Calu3 (cell line): ENCODE measurements around the gene RAB40C. TPM values are rescaled to one million over a fixed set of nuclear protein-coding genes. Genes with fewer than 3 reads are reported as not detected.

Source experiments
- BruUV-seq: library from RNA; stranded (reverse); fragments of 400-500 nt; replicated peaks from 2 replicates; lab custom pipeline; 2021; lab: Mats Ljungman, UMichigan
- CTCF ChIA-PET: fragments of 300-600 bp; sonication (Branson Sonifier 250); formaldehyde crosslinking; loops from one replicate; lab custom pipeline; 2022; ENCODE audit warnings: antibody characterized with exemption; lab: Charles Lee
- DNase-seq: peaks from one replicate; pipeline ENCODE4 v3.0.0; 2022
- H3K27ac Mint-ChIP-seq: one replicate; pipeline ENCODE4 v1.8.0; 2022; ENCODE audit warnings: mixed read lengths; ENCODE audit not compliant: unreplicated experiment
- H3K27me3 Mint-ChIP-seq: one replicate; pipeline ENCODE4 v1.8.0; 2022; ENCODE audit warnings: mixed read lengths; ENCODE audit not compliant: unreplicated experiment
- H3K36me3 Mint-ChIP-seq: one replicate; pipeline ENCODE4 v1.8.0; 2022; ENCODE audit warnings: mild to moderate bottlenecking, moderate library complexity, mixed read lengths; ENCODE audit not compliant: insufficient read depth, unreplicated experiment
- H3K4me1 Mint-ChIP-seq: one replicate; pipeline ENCODE4 v1.8.0; 2022; ENCODE audit warnings: mild to moderate bottlenecking, low read depth, mixed read lengths; ENCODE audit not compliant: unreplicated experiment
- H3K4me3 Mint-ChIP-seq: one replicate; pipeline ENCODE4 v1.8.0; 2022; ENCODE audit warnings: mild to moderate bottlenecking, low read depth, moderate library complexity, mixed read lengths; ENCODE audit not compliant: unreplicated experiment
- H3K9me3 Mint-ChIP-seq: one replicate; pipeline ENCODE4 v1.8.0; 2022; ENCODE audit warnings: low read depth, mixed read lengths; ENCODE audit not compliant: unreplicated experiment
- intact Hi-C: fragments of 100-400 bp; cut with micrococcal nuclease; formaldehyde crosslinking; loops from one replicate; pipeline ENCODE4 v1.10.0; 2022; ENCODE audit not compliant: unreplicated experiment
- total RNA-seq: library from RNA; stranded (reverse); gene quantifications from 2 replicates; pipeline ENCODE4 v1.2.3, GENCODE V29; 2022
- TF ChIP-seq, protein P1 (sequence below): fragments of 200-600 bp; IDR thresholded peaks from one replicate; pipeline ENCODE4 v1.8.0; 2022; ENCODE audit warnings: antibody characterized with exemption; ENCODE audit not compliant: unreplicated experiment

Gene RAB40C
- total RNA-seq, 1 experiment from 2014 or later, result 35.6 TPM

DNA sequence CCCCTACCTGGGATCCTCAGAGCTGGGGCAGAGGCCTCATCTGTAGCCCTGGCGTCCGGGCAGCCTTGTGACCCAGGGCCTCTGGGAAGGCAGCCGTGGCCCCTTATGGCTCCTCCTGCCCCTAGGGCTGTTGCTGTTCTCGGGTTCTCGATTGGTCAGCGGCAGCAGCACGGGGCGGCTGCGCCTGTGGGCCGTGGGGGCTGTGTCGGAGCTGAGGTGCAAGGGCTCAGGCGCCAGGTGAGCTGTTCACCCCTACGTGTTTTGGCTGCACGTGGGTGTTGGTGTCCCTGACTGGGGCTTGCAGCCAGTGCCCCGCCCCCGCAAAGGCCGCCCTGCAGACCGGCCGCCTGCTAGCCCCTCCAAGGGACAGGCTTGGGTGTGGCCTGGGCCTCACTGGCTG, 72.2 kb downstream of the RAB40C start:
- no TSS peak for BruUV-seq
- Mint-ChIP-seq H3K27me3 (no peaks in the 10 kb centered on the region), H3K9me3 (no peaks in the 10 kb centered on the region), H3K4me3 (no peak overlapping the region), H3K27ac (no peak overlapping the region), H3K36me3 (peaks cover 28% of the 10 kb centered on the region), H3K4me1 (no peaks in the 10 kb centered on the region)
- intact Hi-C loops, result no loop called here
- TF ChIP-seq, protein P1, sequence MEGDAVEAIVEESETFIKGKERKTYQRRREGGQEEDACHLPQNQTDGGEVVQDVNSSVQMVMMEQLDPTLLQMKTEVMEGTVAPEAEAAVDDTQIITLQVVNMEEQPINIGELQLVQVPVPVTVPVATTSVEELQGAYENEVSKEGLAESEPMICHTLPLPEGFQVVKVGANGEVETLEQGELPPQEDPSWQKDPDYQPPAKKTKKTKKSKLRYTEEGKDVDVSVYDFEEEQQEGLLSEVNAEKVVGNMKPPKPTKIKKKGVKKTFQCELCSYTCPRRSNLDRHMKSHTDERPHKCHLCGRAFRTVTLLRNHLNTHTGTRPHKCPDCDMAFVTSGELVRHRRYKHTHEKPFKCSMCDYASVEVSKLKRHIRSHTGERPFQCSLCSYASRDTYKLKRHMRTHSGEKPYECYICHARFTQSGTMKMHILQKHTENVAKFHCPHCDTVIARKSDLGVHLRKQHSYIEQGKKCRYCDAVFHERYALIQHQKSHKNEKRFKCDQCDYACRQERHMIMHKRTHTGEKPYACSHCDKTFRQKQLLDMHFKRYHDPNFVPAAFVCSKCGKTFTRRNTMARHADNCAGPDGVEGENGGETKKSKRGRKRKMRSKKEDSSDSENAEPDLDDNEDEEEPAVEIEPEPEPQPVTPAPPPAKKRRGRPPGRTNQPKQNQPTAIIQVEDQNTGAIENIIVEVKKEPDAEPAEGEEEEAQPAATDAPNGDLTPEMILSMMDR, result no peak
- CTCF ChIA-PET, result interaction anchor here (0.7 kb wide), 1 partner anchor 13 kb away, joined by 3 read pairs; the partner anchor contains the start of gene WDR90
- no peak for DNase-seq

DNA sequence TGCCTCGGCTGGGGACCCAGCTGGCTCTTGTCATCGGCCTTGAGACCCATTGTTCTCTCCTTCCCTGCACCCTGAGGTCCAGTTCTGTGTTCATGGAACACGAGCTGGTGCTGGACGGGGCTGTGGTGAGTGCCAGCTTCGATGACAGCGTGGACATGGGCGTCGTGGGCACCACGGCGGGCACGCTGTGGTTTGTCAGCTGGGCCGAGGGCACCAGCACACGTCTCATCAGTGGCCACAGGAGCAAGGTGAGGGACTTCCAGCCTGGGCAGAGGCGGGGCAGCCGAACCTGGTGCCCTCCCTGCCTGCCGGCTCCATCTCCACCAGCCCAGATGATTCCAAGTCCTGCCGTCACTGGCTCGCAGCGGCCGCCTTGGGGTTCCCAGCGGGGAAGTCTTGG, 72.7 kb downstream of the RAB40C start:
- no TSS peak for BruUV-seq
- CTCF ChIA-PET, result interaction anchor here (0.7 kb wide), 1 partner anchor 13 kb away, joined by 3 read pairs; the partner anchor contains the start of gene WDR90
- Mint-ChIP-seq H3K36me3 (peaks cover 30% of the 10 kb centered on the region), H3K9me3 (no peaks in the 10 kb centered on the region), H3K27me3 (no peaks in the 10 kb centered on the region), H3K4me1 (no peaks in the 10 kb centered on the region), H3K27ac (no peak overlapping the region), H3K4me3 (no peak overlapping the region)
- TF ChIP-seq, protein P1, result no peak
- DNase-seq, result no peak
- intact Hi-C loops, result no loop called here

DNA sequence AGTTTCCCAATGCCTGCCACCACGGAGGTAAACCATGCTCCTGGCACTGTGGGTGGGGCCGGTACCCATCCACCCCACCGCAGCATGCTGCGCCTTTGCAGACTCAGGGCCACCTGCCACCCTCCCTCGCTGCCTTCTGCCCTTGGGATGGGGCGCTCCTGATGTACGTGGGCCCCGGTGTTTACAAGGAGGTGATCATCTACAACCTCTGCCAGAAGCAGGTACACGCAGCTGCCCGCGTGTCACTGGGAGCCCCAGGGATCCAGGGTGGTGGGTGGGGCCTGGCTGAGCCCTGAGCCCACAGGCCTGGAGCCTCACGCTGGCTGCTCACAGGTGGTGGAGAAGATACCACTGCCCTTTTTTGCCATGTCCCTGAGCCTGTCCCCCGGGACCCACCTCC, 76.7 kb downstream of the RAB40C start:
- BruUV-seq, result no TSS peak
- intact Hi-C loops, result no loop called here
- H3K4me3 Mint-ChIP-seq, result no peak overlapping the region
- H3K9me3 Mint-ChIP-seq, result no peaks in the 10 kb centered on the region
- TF ChIP-seq, protein P1, result no peak
- H3K4me1 Mint-ChIP-seq, result no peaks in the 10 kb centered on the region
- peaks cover 53% of the 10 kb centered on the region for H3K36me3 Mint-ChIP-seq
- no peaks in the 10 kb centered on the region for H3K27me3 Mint-ChIP-seq
- H3K27ac Mint-ChIP-seq, result no peak overlapping the region
- DNase-seq, result no peak
- CTCF ChIA-PET, result no interaction called here

DNA sequence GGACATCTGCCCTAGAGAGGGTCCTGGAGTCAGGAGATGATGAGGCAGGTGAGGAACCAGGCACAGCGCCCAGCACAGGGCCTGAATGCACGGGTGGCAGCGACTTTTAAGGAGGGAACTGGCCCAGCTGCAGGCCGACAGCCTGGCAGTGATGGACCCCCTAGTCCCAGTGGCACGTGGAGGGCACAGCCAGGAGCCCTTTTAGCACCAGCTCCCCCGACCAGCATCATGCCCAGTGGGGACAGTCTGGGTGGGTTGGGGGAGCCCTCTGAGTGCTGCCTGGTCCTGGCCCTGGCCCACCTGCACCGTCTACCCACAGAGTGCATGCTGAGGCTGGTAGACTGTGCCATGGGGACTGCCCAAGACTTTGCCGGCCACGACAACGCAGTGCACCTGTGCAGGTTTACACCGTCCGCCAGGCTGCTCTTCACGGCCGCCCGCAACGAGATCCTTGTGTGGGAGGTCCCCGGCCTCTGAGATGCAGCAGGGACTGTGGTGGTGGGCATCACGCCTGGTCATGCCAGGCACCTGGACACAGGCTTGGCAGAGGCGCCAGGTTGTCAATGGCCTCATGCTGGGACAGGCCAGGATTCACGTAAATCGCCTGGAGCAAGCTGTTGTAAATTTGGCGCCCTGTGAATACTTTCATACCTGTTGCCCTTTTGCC, 77.4 kb downstream of the RAB40C start:
- peak overlapping the region; percentile 87 for H3K4me3 Mint-ChIP-seq
- no peaks in the 10 kb centered on the region for H3K9me3 Mint-ChIP-seq
- BruUV-seq, result no TSS peak
- TF ChIP-seq, protein P1, result no peak
- no peaks in the 10 kb centered on the region for H3K27me3 Mint-ChIP-seq
- H3K27ac Mint-ChIP-seq, result no peak overlapping the region
- no peaks in the 10 kb centered on the region for H3K4me1 Mint-ChIP-seq
- H3K36me3 Mint-ChIP-seq, result peaks cover 50% of the 10 kb centered on the region
- CTCF ChIA-PET, result interaction anchor here (0.7 to 1.3 kb wide), 2 partner anchors 19 to 59 kb away, joined by 3 read pairs; partner anchors contain the start of gene HAGHL
- no peak for DNase-seq
- intact Hi-C loops, result no loop called here
